ENCODE data around the gene RAB9A. TPM values are rescaled to one million over a fixed set of nuclear protein-coding genes. Genes with fewer than 3 reads are reported as not detected.
"Not testable (repeated sequence)": the region's sequence is repeated elsewhere in the genome, so short reads cannot be mapped to it uniquely, and the experiment has no call there.

RAB9A gene
- total RNA-seq, 1 experiment from 2014 or later, result 29.5 TPM

DNA sequence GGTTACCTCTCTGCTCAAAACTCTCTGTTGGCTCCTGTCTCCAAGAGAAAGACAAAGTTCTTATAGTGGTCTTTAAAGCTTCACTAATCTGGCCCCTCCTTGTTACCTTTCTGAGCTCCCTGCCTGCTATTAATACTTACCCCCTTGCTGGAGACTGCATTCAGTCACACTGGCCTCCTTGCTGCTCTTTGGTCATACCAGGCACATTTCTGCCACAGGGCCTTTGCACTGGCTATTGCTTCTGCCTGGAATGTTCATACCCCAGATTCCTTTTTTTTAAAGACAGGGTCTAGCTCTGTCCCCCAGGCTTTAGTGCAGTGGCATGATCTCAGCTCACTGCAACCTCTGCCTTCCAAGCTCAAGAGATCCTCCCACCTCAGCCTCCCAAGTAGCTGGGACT is 15.9 kb upstream of the RAB9A start:
- Histone ChIP-seq H3K4me2 (ENCODE audit: low read length) (no peak overlapping the region), H3K27ac (ENCODE audit: low read length) (no peak overlapping the region), H3K9me2 (replicated peaks; ENCODE audit: low read length) (no peaks in the 10 kb centered on the region), H3K9me3 (ENCODE audit: low read length) (no peaks in the 10 kb centered on the region), H3F3A (ENCODE audit: low read length, unreplicated experiment) (no peaks in the 10 kb centered on the region), H3K27me3 (ENCODE audit: low read length) (no peaks in the 10 kb centered on the region), H3K4me1 (ENCODE audit: insufficient read depth, low read length) (peaks cover 18% of the 10 kb centered on the region), H3K4me3 (ENCODE audit: low read length) (no peak overlapping the region), H3K9ac (ENCODE audit: low read length) (no peak overlapping the region), H3K36me3 (ENCODE audit: low read depth, low read length) (no peaks in the 10 kb centered on the region), H3K79me2 (ENCODE audit: low read length) (no peaks in the 10 kb centered on the region), H2AFZ (ENCODE audit: low read length) (no peak overlapping the region), H4K20me1 (ENCODE audit: low read length) (no peaks in the 10 kb centered on the region)
- ChIA-PET POLR2A (ENCODE audit: unreplicated experiment) (no interaction called here), CTCF (no interaction called here)
- BruUV-seq (replicated peaks), result no TSS peak
- TF ChIP-seq EZH2phosphoT487 (IDR thresholded peaks at IDR 0.05; ENCODE audit: borderline replicate concordance, low read length) (no peak), EZH2 (IDR thresholded peaks at IDR 0.05; ENCODE audit: low read length, unreplicated experiment) (no peak)
- TF ChIP-seq, protein P1, sequence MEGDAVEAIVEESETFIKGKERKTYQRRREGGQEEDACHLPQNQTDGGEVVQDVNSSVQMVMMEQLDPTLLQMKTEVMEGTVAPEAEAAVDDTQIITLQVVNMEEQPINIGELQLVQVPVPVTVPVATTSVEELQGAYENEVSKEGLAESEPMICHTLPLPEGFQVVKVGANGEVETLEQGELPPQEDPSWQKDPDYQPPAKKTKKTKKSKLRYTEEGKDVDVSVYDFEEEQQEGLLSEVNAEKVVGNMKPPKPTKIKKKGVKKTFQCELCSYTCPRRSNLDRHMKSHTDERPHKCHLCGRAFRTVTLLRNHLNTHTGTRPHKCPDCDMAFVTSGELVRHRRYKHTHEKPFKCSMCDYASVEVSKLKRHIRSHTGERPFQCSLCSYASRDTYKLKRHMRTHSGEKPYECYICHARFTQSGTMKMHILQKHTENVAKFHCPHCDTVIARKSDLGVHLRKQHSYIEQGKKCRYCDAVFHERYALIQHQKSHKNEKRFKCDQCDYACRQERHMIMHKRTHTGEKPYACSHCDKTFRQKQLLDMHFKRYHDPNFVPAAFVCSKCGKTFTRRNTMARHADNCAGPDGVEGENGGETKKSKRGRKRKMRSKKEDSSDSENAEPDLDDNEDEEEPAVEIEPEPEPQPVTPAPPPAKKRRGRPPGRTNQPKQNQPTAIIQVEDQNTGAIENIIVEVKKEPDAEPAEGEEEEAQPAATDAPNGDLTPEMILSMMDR (conservative IDR thresholded peaks at IDR 0.05; ENCODE audit: low read depth, low read length), result no peak
- DNase-seq, result no peak
- no peak for ATAC-seq
- intact Hi-C loops (cut with micrococcal nuclease), result no loop called here

DNA sequence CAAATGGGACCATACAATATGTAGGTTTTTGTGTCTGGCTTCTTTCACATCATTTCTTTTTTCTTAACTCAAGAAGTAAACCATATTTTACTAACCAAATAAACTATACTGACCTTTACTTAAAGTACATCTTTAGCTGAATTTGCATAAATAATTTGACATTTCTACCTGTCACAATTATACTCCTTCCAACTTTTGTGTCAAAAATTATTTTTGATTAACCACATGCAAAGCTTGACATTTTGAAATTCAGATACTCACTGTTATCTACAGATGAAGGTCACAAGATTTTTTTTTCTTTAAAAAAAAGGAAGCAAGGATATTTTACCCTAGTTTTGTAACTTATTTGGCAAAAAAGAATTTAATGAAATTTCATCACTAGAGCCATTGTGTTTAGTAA is 12.0 kb upstream of the RAB9A start:
- H3K4me3 ChIP-seq (ENCODE audit: low read length), result no peak overlapping the region
- DNase-seq (no peak), ATAC-seq (no peak)
- intact Hi-C loops (cut with micrococcal nuclease), result no loop called here
- TF ChIP-seq, protein P1 (conservative IDR thresholded peaks at IDR 0.05; ENCODE audit: low read depth, low read length), result no peak
- TF ChIP-seq EZH2 (IDR thresholded peaks at IDR 0.05; ENCODE audit: low read length, unreplicated experiment), result no peak
- no peak for TF ChIP-seq EZH2phosphoT487 (IDR thresholded peaks at IDR 0.05; ENCODE audit: borderline replicate concordance, low read length)
- no peaks in the 10 kb centered on the region for H3F3A ChIP-seq (ENCODE audit: low read length, unreplicated experiment)
- no peaks in the 10 kb centered on the region for H4K20me1 ChIP-seq (ENCODE audit: low read length)
- H3K27me3 ChIP-seq (ENCODE audit: low read length), result no peaks in the 10 kb centered on the region
- ChIA-PET CTCF (no interaction called here), POLR2A (ENCODE audit: unreplicated experiment) (no interaction called here)
- no peaks in the 10 kb centered on the region for H3K9me3 ChIP-seq (ENCODE audit: low read length)
- no peak overlapping the region for H2AFZ ChIP-seq (ENCODE audit: low read length)
- no peak overlapping the region for H3K4me2 ChIP-seq (ENCODE audit: low read length)
- H3K36me3 ChIP-seq (ENCODE audit: low read depth, low read length), result no peaks in the 10 kb centered on the region
- H3K27ac ChIP-seq (ENCODE audit: low read length), result no peak overlapping the region
- no peak overlapping the region for H3K9ac ChIP-seq (ENCODE audit: low read length)
- H3K79me2 ChIP-seq (ENCODE audit: low read length), result no peaks in the 10 kb centered on the region
- no TSS peak for BruUV-seq (replicated peaks)
- H3K4me1 ChIP-seq (ENCODE audit: insufficient read depth, low read length), result no peaks in the 10 kb centered on the region
- H3K9me2 ChIP-seq (replicated peaks; ENCODE audit: low read length), result no peaks in the 10 kb centered on the region

- POLR2A ChIA-PET (ENCODE audit: unreplicated experiment); ATAC-seq: not testable (repeated sequence)
Observed at GRCh38 chrX:13679700-13680099, 9.2 kb upstream of the RAB9A start.

More at GRCh38 chrX:13679700-13680099, 9.2 kb upstream of the RAB9A start:
- H3K4me2 ChIP-seq (ENCODE audit: low read length); intact Hi-C loops (cut with micrococcal nuclease); H3K79me2 ChIP-seq (ENCODE audit: low read length); H3K27me3 ChIP-seq (ENCODE audit: low read length); H3K9me2 ChIP-seq (replicated peaks; ENCODE audit: low read length); H3K4me3 ChIP-seq (ENCODE audit: low read length); H4K20me1 ChIP-seq (ENCODE audit: low read length); H3F3A ChIP-seq (ENCODE audit: low read length, unreplicated experiment); H3K27ac ChIP-seq (ENCODE audit: low read length); H3K9me3 ChIP-seq (ENCODE audit: low read length); H2AFZ ChIP-seq (ENCODE audit: low read length); H3K4me1 ChIP-seq (ENCODE audit: insufficient read depth, low read length); CTCF ChIA-PET; H3K9ac ChIP-seq (ENCODE audit: low read length); H3K36me3 ChIP-seq (ENCODE audit: low read depth, low read length); BruUV-seq (replicated peaks); DNase-seq: not testable (repeated sequence)

All from PC-3 (cell line).